Activated T-helper 9 cell treated with anti-CD3 and anti-CD28 coated beads, Interleukin-2, amount 50 U/mL, for 16 hours (primary cell): ENCODE data around the gene PTPRB.

Source experiments
- DNase-seq: peaks from one replicate; pipeline ENCODE4 v3.0.0-alpha.2; 2020; ENCODE audit warnings: low read depth

The PTPRB gene

GRCh38 chr12:70643939-70644338, 6.7 kb upstream of the PTPRB start:
- no peak for DNase-seq

- no peak for DNase-seq
These were observed 4.5 kb upstream of the PTPRB start for GRCh38 chr12:70641691-70642090.

- DNase-seq, result no peak
These were observed 3.7 kb upstream of the PTPRB start for GRCh38 chr12:70640901-70641300.

- no peak for DNase-seq
These were observed 2.3 kb upstream of the PTPRB start for GRCh38 chr12:70639535-70639934.

GRCh38 chr12:70638639-70639360, 1.6 kb upstream of the PTPRB start:
- DNase-seq, result no peak

GRCh38 chr12:70635755-70636154, 1.5 kb downstream of the PTPRB start:
- no peak for DNase-seq

GRCh38 chr12:70628701-70629480, 8.3 kb downstream of the PTPRB start:
- DNase-seq, result no peak

GRCh38 chr12:70627677-70628076, 9.6 kb downstream of the PTPRB start:
- DNase-seq, result no peak

- DNase-seq, result no peak
These were observed 11.0 kb downstream of the PTPRB start for GRCh38 chr12:70626180-70626579.

GRCh38 chr12:70619471-70620152, 17.6 kb downstream of the PTPRB start:
- no peak for DNase-seq

GRCh38 chr12:70618371-70618770, 18.9 kb downstream of the PTPRB start:
- no peak for DNase-seq

GRCh38 chr12:70617450-70617849, 19.8 kb downstream of the PTPRB start:
- no peak for DNase-seq

- no peak for DNase-seq
These were observed 21.9 kb downstream of the PTPRB start for GRCh38 chr12:70615174-70615866.

GRCh38 chr12:70609739-70610491, 27.3 kb downstream of the PTPRB start:
- no peak for DNase-seq

GRCh38 chr12:70609203-70609602, 28.0 kb downstream of the PTPRB start:
- no peak for DNase-seq

- no peak for DNase-seq
These were observed 29.0 kb downstream of the PTPRB start for GRCh38 chr12:70608184-70608583.

- DNase-seq, result no peak
These were observed 30.1 kb downstream of the PTPRB start for GRCh38 chr12:70607107-70607506.

- DNase-seq, result no peak
These were observed 31.3 kb downstream of the PTPRB start for GRCh38 chr12:70605976-70606375.

- no peak for DNase-seq
These were observed 32.6 kb downstream of the PTPRB start for GRCh38 chr12:70604662-70605061.

- no peak for DNase-seq
These were observed 34.2 kb downstream of the PTPRB start for GRCh38 chr12:70603044-70603443.

GRCh38 chr12:70598467-70599193, 38.6 kb downstream of the PTPRB start:
- DNase-seq, result no peak
